ENCODE measurements around the gene SPANXN2. TPM values are rescaled to one million over a fixed set of nuclear protein-coding genes. Genes with fewer than 3 reads are reported as not detected.

Gene SPANXN2
- total and polyA plus RNA-seq, 8 donors, result not detected

DNA sequence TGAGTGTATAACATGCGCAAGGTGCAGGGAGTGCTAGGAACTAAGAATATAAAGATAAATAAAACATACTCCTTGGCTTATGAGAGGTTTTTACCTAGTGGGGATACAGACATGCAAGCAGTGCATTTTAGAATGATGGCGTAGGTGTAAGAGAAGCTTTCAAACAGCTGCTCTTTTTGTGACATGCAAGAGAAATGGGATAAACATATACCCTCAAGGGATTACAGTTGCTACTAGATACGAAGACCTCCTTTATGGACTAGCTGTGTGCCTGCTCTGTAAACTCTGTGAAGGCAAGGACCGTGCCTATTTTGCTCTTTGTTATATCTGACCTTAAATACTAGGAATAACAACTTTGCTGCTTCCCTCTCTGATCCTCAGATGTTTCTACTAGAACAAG lies 45.6 kb downstream of the SPANXN2 start:
- no peaks in the 10 kb centered on the region for H3K27me3 ChIP-seq
- no peaks in the 10 kb centered on the region for H3K4me1 ChIP-seq
- no peaks in the 10 kb centered on the region for H3K9me3 ChIP-seq
- no peak overlapping the region for H3K4me3 ChIP-seq
- TF ChIP-seq, protein P1, sequence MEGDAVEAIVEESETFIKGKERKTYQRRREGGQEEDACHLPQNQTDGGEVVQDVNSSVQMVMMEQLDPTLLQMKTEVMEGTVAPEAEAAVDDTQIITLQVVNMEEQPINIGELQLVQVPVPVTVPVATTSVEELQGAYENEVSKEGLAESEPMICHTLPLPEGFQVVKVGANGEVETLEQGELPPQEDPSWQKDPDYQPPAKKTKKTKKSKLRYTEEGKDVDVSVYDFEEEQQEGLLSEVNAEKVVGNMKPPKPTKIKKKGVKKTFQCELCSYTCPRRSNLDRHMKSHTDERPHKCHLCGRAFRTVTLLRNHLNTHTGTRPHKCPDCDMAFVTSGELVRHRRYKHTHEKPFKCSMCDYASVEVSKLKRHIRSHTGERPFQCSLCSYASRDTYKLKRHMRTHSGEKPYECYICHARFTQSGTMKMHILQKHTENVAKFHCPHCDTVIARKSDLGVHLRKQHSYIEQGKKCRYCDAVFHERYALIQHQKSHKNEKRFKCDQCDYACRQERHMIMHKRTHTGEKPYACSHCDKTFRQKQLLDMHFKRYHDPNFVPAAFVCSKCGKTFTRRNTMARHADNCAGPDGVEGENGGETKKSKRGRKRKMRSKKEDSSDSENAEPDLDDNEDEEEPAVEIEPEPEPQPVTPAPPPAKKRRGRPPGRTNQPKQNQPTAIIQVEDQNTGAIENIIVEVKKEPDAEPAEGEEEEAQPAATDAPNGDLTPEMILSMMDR (IDR thresholded peaks at IDR 0.05), result no peak
- no peak overlapping the region for H3K27ac ChIP-seq
- DNase-seq (no peak), ATAC-seq (no peak)
- intact Hi-C loops (cut with DNase I), result no loop called here
- no peaks in the 10 kb centered on the region for H3K36me3 ChIP-seq

DNA sequence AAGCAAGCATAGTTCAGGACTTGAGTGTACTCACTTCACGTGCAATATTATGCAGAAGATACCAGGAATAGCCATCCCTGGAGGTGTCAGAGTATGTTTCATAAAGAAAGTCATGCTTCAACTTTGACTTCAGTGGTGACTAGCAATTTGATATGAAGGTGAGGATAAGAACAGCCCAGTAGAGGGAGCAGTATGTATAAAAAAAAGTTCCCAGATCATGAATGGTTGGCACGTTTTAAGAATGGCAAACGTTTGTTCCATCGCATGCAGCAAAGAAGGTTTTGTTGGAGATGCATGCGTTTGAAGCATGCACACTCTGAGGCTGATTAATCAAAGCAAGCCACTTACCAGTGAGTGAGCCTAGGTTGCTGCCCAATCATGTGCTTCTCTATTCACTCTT lies 51.2 kb downstream of the SPANXN2 start:
- ATAC-seq (peak; percentile 27), DNase-seq (peak in 1 of 4 donors; percentile 4)
- Histone ChIP-seq H3K36me3 (no peaks in the 10 kb centered on the region), H3K27ac (no peak overlapping the region), H3K9me3 (no peaks in the 10 kb centered on the region), H3K4me1 (no peaks in the 10 kb centered on the region), H3K4me3 (no peak overlapping the region), H3K27me3 (no peaks in the 10 kb centered on the region)
- intact Hi-C loops (cut with DNase I), result no loop called here
- TF ChIP-seq, protein P1 (IDR thresholded peaks at IDR 0.05), result no peak

DNA sequence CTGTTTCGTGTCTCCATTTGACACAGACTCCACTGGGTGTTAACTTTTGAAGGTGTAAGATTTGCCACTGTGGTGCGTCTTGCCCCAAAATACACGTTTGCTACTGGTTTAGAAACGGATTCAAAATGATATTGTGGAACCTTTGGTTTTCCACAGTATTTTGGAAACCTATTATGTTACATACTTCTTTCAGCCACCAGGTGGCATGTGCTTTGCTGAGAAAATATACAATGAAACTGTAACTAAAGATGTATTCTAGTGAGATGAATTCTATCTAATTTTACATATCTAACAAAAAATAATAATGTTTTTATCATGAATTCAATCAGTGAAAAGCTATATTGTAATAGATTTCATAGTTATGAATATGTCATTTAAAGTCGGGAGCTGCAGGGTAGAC lies 56.2 kb downstream of the SPANXN2 start:
- DNase-seq (peak in 2 of 4 donors; percentile 3 to 16), ATAC-seq (no peak)
- intact Hi-C loops (cut with DNase I), result no loop called here

DNA sequence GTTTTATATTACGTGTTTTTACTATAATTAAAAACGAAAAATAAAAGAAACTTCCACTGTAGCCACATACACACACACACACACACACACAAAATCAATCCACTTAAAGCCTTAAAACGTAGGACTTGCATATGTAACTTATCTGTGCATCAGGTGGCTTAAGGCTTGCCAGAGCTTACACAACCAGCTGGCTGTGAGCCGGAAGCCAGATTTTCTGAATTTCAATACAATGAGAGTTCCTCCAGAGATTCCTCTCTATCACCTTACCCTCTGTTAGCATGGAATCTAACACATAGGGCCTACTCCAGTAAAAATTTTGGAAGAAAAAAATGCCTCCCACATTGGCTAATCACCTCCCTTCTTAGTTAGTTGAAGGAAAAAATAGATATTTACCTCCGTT lies 56.8 kb downstream of the SPANXN2 start:
- intact Hi-C loops (cut with DNase I), result no loop called here
- Histone ChIP-seq H3K27ac (no peak overlapping the region), H3K4me3 (no peak overlapping the region), H3K36me3 (no peaks in the 10 kb centered on the region), H3K4me1 (no peaks in the 10 kb centered on the region), H3K27me3 (no peaks in the 10 kb centered on the region), H3K9me3 (no peaks in the 10 kb centered on the region)
- DNase-seq, result no peak
- TF ChIP-seq, protein P1 (IDR thresholded peaks at IDR 0.05), result no peak
- no peak for ATAC-seq

More for the DNA sequence above, 56.2 kb downstream of the SPANXN2 start:
- TF ChIP-seq, protein P1 (IDR thresholded peaks at IDR 0.05), result peak; percentile 20 to 41
- no peak overlapping the region for H3K4me3 ChIP-seq
- H3K27ac ChIP-seq, result no peak overlapping the region
- H3K27me3 ChIP-seq, result no peaks in the 10 kb centered on the region
- H3K4me1 ChIP-seq, result no peaks in the 10 kb centered on the region
- H3K36me3 ChIP-seq, result no peaks in the 10 kb centered on the region
- no peaks in the 10 kb centered on the region for H3K9me3 ChIP-seq

Other genes with a start within 250 kb of the SPANXN2 start
- not detected for gene SPANXN3, start 203.3 kb downstream of the SPANXN2 start, total RNA-seq
- gene SPANXN3, start 203.3 kb downstream of the SPANXN2 start, polyA plus RNA-seq (ENCODE audit: insufficient read length in 6 of 6), result not detected
- gene SLITRK4, start 84.7 kb downstream of the SPANXN2 start, total RNA-seq, result under 1 TPM; 0.23 to 0.47 TPM
- 1 to 10 TPM; 1.4 to 2.3 (median 1.8) TPM for gene SLITRK4, start 84.7 kb downstream of the SPANXN2 start, polyA plus RNA-seq (ENCODE audit: insufficient read length in 6 of 6)
- not detected for gene UBE2NL, start 163.3 kb upstream of the SPANXN2 start, total RNA-seq
- gene UBE2NL, start 163.3 kb upstream of the SPANXN2 start, polyA plus RNA-seq (ENCODE audit: insufficient read length in 6 of 6), result under 1 TPM in 4 of 6 donors, not detected in 2; 0.31 to 0.40 (median 0.34) TPM